Measurements from ENCODE around the gene TRIM56.

DNA sequence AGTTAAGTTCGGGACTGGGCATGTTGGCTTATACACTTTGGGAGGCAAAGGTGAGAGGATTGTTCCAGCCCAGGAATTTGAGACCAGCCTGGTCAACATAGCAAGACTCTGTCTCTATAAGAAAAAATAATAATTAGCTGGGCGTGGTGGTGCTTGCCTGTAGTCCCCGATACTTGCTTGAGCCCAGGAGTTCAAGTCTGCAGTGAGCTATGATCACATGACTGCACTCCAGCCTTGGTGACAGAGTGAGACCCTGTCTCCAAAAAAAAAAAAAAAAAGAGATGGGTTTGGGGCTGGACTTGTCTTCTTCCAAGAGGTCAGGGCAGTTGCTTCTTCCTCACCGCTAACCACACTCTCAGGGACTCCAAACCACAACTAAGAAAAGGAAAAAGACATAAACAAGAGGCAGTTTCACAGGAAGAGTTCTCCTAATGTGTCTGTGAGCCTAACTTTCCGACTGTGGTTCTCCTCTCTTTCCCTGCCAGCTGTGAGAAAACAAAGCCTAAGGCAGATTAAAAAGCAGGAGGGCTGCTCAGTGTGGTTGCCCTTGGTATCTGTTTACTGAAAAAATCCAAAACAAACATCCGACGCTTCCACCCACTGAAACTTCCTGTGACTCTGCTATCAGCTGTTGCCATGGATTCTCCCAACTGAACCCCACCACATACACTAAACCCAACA lies 39.2 kb downstream of the TRIM56 start:
- TF ChIP-seq, protein P1, sequence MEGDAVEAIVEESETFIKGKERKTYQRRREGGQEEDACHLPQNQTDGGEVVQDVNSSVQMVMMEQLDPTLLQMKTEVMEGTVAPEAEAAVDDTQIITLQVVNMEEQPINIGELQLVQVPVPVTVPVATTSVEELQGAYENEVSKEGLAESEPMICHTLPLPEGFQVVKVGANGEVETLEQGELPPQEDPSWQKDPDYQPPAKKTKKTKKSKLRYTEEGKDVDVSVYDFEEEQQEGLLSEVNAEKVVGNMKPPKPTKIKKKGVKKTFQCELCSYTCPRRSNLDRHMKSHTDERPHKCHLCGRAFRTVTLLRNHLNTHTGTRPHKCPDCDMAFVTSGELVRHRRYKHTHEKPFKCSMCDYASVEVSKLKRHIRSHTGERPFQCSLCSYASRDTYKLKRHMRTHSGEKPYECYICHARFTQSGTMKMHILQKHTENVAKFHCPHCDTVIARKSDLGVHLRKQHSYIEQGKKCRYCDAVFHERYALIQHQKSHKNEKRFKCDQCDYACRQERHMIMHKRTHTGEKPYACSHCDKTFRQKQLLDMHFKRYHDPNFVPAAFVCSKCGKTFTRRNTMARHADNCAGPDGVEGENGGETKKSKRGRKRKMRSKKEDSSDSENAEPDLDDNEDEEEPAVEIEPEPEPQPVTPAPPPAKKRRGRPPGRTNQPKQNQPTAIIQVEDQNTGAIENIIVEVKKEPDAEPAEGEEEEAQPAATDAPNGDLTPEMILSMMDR (IDR thresholded peaks at IDR 0.05), result no peak
- TF ChIP-seq POLR2A (IDR thresholded peaks at IDR 0.05), result no peak
